HepG2 (cell line): Measurements from ENCODE around the gene TXNDC12. TPM values are rescaled to one million over a fixed set of nuclear protein-coding genes. Genes with fewer than 3 reads are reported as not detected.

Experiments used
- CSRNP1 ChIP-seq: sonication (generic); formaldehyde crosslinking; IDR thresholded peaks from 2 replicates; pipeline ENCODE4 v1.8.1; 2023; ENCODE audit warnings: mild to moderate bottlenecking, missing genetic modification reagents
- FIP1L1 ChIP-seq: fragments of 200-400 bp; formaldehyde crosslinking; IDR thresholded peaks from 2 replicates; pipeline ENCODE4 v1.6.1; 2018; ENCODE audit warnings: low read depth, mild to moderate bottlenecking, low read length, moderate library complexity, borderline replicate concordance; ENCODE audit not compliant: insufficient read depth
- FOXA3 ChIP-seq: IDR thresholded peaks from 2 replicates; pipeline ENCODE4 v1.6.1; 2016; ENCODE audit warnings: missing genetic modification reagents, missing compliant biosample characterization
- HDAC6 ChIP-seq: fragments of 200-600 bp; sonication (generic); IDR thresholded peaks from 2 replicates; pipeline ENCODE4 v1.7.0; 2017; ENCODE audit warnings: mild to moderate bottlenecking, antibody characterized with exemption, low read length, low read depth
- HOXD1 ChIP-seq: sonication (generic); formaldehyde crosslinking; IDR thresholded peaks from 2 replicates; pipeline ENCODE4 v1.5.0; 2020; ENCODE audit warnings: missing genetic modification reagents
- KAT7 ChIP-seq: IDR thresholded peaks from 2 replicates; pipeline ENCODE4 v1.6.1; 2018; ENCODE audit warnings: borderline replicate concordance, missing compliant biosample characterization
- MBD4 ChIP-seq: IDR thresholded peaks from 2 replicates; pipeline ENCODE4 v1.6.1; 2012; ENCODE audit warnings: low read length, inconsistent platforms, borderline replicate concordance
- MED8 ChIP-seq: sonication (generic); formaldehyde crosslinking; IDR thresholded peaks from 2 replicates; pipeline ENCODE4 v1.8.1; 2023; ENCODE audit warnings: mild to moderate bottlenecking, missing genetic modification reagents; ENCODE audit not compliant: insufficient replicate concordance
- POLR2A ChIP-seq, 2 experiments: IDR thresholded peaks; 2 replicates each; pipeline ENCODE4 v1.6.1; 2011; ENCODE audit warnings: low read depth in 2 of 2, low read length in 2 of 2, mild to moderate bottlenecking in 1 of 2, moderate library complexity in 1 of 2; ENCODE audit not compliant: insufficient read depth in 1 of 2
- REL ChIP-seq: sonication (generic); formaldehyde crosslinking; conservative IDR thresholded peaks from 2 replicates; pipeline ENCODE4 v1.8.0; 2022; ENCODE audit warnings: mild to moderate bottlenecking, missing genetic modification reagents, moderate library complexity
- SMYD3 ChIP-seq: sonication (generic); formaldehyde crosslinking; IDR thresholded peaks from 2 replicates; pipeline ENCODE4 v1.8.1; 2023; ENCODE audit warnings: mild to moderate bottlenecking, missing genetic modification reagents
- SSRP1 ChIP-seq: IDR thresholded peaks from 2 replicates; pipeline ENCODE4 v1.6.1; 2016; ENCODE audit warnings: control low read depth
- TAF15 ChIP-seq: fragments of 200-400 bp; formaldehyde crosslinking; IDR thresholded peaks from one replicate; pipeline ENCODE4 v1.6.1; 2018; ENCODE audit warnings: mild to moderate bottlenecking, low read depth, low read length; ENCODE audit not compliant: poor library complexity, severe bottlenecking
- TBX2 ChIP-seq: sonication (generic); formaldehyde crosslinking; IDR thresholded peaks from 2 replicates; pipeline ENCODE4 v1.5.0; 2020; ENCODE audit warnings: missing genetic modification reagents, mild to moderate bottlenecking, borderline replicate concordance
- TOPORS ChIP-seq: sonication (generic); formaldehyde crosslinking; IDR thresholded peaks from 2 replicates; pipeline ENCODE4 v1.8.0; 2023; ENCODE audit warnings: mild to moderate bottlenecking, missing genetic modification reagents
- ZKSCAN8 ChIP-seq: IDR thresholded peaks from 2 replicates; pipeline ENCODE4 v1.6.1; 2016; ENCODE audit warnings: borderline replicate concordance, missing genetic modification reagents, missing compliant biosample characterization
- ZNF224 ChIP-seq: sonication (generic); formaldehyde crosslinking; IDR thresholded peaks from 2 replicates; pipeline ENCODE4 v1.5.0; 2020; ENCODE audit warnings: mild to moderate bottlenecking, missing genetic modification reagents
- ZNF234 ChIP-seq: sonication (generic); formaldehyde crosslinking; conservative IDR thresholded peaks from 2 replicates; pipeline ENCODE4 v1.5.1; 2020; ENCODE audit warnings: mild to moderate bottlenecking, missing genetic modification reagents
- ZNF383 ChIP-seq: sonication (generic); formaldehyde crosslinking; IDR thresholded peaks from 2 replicates; pipeline ENCODE4 v1.4.0; 2020; ENCODE audit warnings: missing genetic modification reagents, mild to moderate bottlenecking, borderline replicate concordance
- ZNF550 ChIP-seq: sonication (generic); formaldehyde crosslinking; IDR thresholded peaks from 2 replicates; pipeline ENCODE4 v1.4.0; 2020; ENCODE audit warnings: mild to moderate bottlenecking, missing genetic modification reagents, borderline replicate concordance
- ZNF572 ChIP-seq: sonication (generic); formaldehyde crosslinking; IDR thresholded peaks from 2 replicates; pipeline ENCODE4 v1.5.1; 2020; ENCODE audit warnings: mild to moderate bottlenecking, missing genetic modification reagents
- ZNF644 ChIP-seq: IDR thresholded peaks from 2 replicates; pipeline ENCODE4 v1.6.1; 2016; ENCODE audit warnings: low read depth
- ZNF75D ChIP-seq: sonication (generic); formaldehyde crosslinking; IDR thresholded peaks from 2 replicates; pipeline ENCODE4 v1.8.1; 2023; ENCODE audit warnings: missing genetic modification reagents, mild to moderate bottlenecking, borderline replicate concordance
- polyA plus RNA-seq, 8 experiments: library from polyadenylated mRNA; depleted of rRNA in 3 of 8; stranded (reverse) in 7 of 8; unstranded in 1 of 8; fragments of >200 nt; fragmentation: Illumina TruSeq in 4 of 8; extraction: Trizol in 4 of 8; gene quantifications; 2 replicates each; pipeline versions ENCODE4 v1.2.1 to v1.2.3, GENCODE V29; 2011 to 2016; ENCODE audit warnings: low read depth in 4 of 8, missing spikeins in 1 of 8, mixed read lengths in 1 of 8; ENCODE audit not compliant: insufficient read depth in 1 of 8
- total RNA-seq, 5 experiments: library from RNA; depleted of rRNA; stranded (reverse); fragments of >200 nt; fragmentation: Illumina TruSeq; extraction: Trizol; gene quantifications; 2 replicates each; pipeline ENCODE4 v1.2.3, GENCODE V29; 2016; ENCODE audit warnings: low read depth in 1 of 5
- TF ChIP-seq, protein P1 (sequence below): sonication (generic); formaldehyde crosslinking; IDR thresholded peaks from 2 replicates; pipeline ENCODE4 v1.4.0; 2020; ENCODE audit warnings: mild to moderate bottlenecking, missing genetic modification reagents
- TF ChIP-seq, protein P2 (sequence below): sonication (generic); formaldehyde crosslinking; IDR thresholded peaks from 2 replicates; pipeline ENCODE4 v1.4.0; 2020; ENCODE audit warnings: missing genetic modification reagents, borderline replicate concordance

Gene TXNDC12
- total and polyA plus RNA-seq, 2 of the 13 experiments (the other 11 are each of a cell fraction or from before 2014, with no cell fraction given): 65.6 to 67.2 TPM

GRCh38 chr1:52056163-52056936 lies 1.4 kb upstream of the TXNDC12 start, which contains the start of gene BTF3L4 (continued):
- no peak for TF ChIP-seq MBD4
- TF ChIP-seq HOXD1 (CRISPR knock-in tag): peak; percentile 74
- TF ChIP-seq ZNF644 (CRISPR knock-in tag): no peak
- TF ChIP-seq HDAC6: no peak
- peak; percentile 64; the same call in 1 of the 2 replicates for TF ChIP-seq TOPORS
- TF ChIP-seq CSRNP1 (CRISPR knock-in tag): peak; percentile 68; the same call in 1 of the 2 replicates
- no peak; the same call in 1 of the 2 replicates for TF ChIP-seq ZNF234 (CRISPR knock-in tag)
- TF ChIP-seq ZNF75D (CRISPR knock-in tag): no peak
- no peak for TF ChIP-seq SSRP1 (CRISPR knock-in tag)
- TF ChIP-seq ZNF383 (CRISPR knock-in tag): no peak
- no peak for TF ChIP-seq SMYD3 (CRISPR knock-in tag)
- no peak for TF ChIP-seq FOXA3
- peak; percentile 66 to 70 for TF ChIP-seq POLR2A (IDR thresholded peaks at IDR 0.05; ENCODE audit: insufficient read depth in 1 of 2, low read depth in 2 of 2, low read length in 2 of 2)
- no peak for TF ChIP-seq MED8
- TF ChIP-seq REL (CRISPR knock-in tag): no peak
- no peak for TF ChIP-seq TAF15
- TF ChIP-seq ZKSCAN8 (CRISPR knock-in tag): no peak
- TF ChIP-seq ZNF572: peak; percentile 43; the same call in 1 of the 2 replicates
- no peak; the same call in 1 of the 2 replicates for TF ChIP-seq KAT7 (CRISPR knock-in tag)
- TF ChIP-seq, protein P1, sequence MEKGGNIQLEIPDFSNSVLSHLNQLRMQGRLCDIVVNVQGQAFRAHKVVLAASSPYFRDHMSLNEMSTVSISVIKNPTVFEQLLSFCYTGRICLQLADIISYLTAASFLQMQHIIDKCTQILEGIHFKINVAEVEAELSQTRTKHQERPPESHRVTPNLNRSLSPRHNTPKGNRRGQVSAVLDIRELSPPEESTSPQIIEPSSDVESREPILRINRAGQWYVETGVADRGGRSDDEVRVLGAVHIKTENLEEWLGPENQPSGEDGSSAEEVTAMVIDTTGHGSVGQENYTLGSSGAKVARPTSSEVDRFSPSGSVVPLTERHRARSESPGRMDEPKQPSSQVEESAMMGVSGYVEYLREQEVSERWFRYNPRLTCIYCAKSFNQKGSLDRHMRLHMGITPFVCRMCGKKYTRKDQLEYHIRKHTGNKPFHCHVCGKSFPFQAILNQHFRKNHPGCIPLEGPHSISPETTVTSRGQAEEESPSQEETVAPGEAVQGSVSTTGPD (CRISPR knock-in tag): no peak
- TF ChIP-seq ZNF550 (CRISPR knock-in tag): peak; percentile 84
- TF ChIP-seq FIP1L1: no peak
- no peak for TF ChIP-seq ZNF224
- TF ChIP-seq TBX2 (CRISPR knock-in tag): peak; percentile 85; the same call in 1 of the 2 replicates
- TF ChIP-seq, protein P2, sequence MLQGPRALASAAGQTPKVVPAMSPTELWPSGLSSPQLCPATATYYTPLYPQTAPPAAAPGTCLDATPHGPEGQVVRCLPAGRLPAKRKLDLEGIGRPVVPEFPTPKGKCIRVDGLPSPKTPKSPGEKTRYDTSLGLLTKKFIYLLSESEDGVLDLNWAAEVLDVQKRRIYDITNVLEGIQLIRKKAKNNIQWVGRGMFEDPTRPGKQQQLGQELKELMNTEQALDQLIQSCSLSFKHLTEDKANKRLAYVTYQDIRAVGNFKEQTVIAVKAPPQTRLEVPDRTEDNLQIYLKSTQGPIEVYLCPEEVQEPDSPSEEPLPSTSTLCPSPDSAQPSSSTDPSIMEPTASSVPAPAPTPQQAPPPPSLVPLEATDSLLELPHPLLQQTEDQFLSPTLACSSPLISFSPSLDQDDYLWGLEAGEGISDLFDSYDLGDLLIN: no peak
